Ascending aorta (tissue), 2 donors: ENCODE measurements around the gene ZFYVE9. TPM values are rescaled to one million over a fixed set of nuclear protein-coding genes. Genes with fewer than 3 reads are reported as not detected.
A peak's percentile ranks its signal among the peaks of the same experiment; 100 is the strongest.

ENCODE experiments used
- DNase-seq, 2 donors: peaks; one replicate each; pipeline ENCODE4 v3.0.0-alpha.2; 2019; ENCODE audit warnings: low spot score in 2 of 2
- H3K27ac ChIP-seq, 2 donors: fragments of 200-600 bp; sonication (generic); one replicate each; pipeline ENCODE4 v1.5.1; 2016 to 2017; ENCODE audit warnings: mild to moderate bottlenecking in 1 of 2
- H3K27me3 ChIP-seq: fragments of 200-600 bp; sonication (generic); one replicate; pipeline ENCODE4 v1.5.1; 2017
- H3K36me3 ChIP-seq, 2 donors: fragments of 200-600 bp; sonication (generic); one replicate each; pipeline ENCODE4 v1.5.1; 2016
- H3K4me1 ChIP-seq, 2 donors: fragments of 200-600 bp; sonication (generic); one replicate each; pipeline ENCODE4 v1.5.1; 2016 to 2017; ENCODE audit warnings: mild to moderate bottlenecking in 1 of 2
- H3K4me3 ChIP-seq, 2 donors: fragments of 200-600 bp; sonication (generic); one replicate each; pipeline ENCODE4 v1.5.1; 2016 to 2017; ENCODE audit warnings: mild to moderate bottlenecking in 1 of 2
- H3K9me3 ChIP-seq, 2 donors: fragments of 200-600 bp; sonication (generic); one replicate each; pipeline ENCODE4 v1.5.1; 2016
- CTCF ChIP-seq, 3 experiments: fragments of 200-600 bp in 2 of 3; fragments of 450-650 bp in 1 of 3; sonication (generic) in 2 of 3; IDR thresholded peaks; one replicate each; pipeline ENCODE4 v1.5.1; 2016 to 2019; ENCODE audit warnings: antibody characterized with exemption in 3 of 3, mild to moderate bottlenecking in 1 of 3, moderate library complexity in 1 of 3
- intact Hi-C: fragments of 100-400 bp; cut with DNase I; formaldehyde crosslinking; loops from one replicate; pipeline ENCODE4 v1.15.1; 2023
- total RNA-seq: library from RNA; depleted of rRNA; stranded (reverse); fragments of >200 nt; gene quantifications from one replicate; pipeline ENCODE4 v1.1.0, GENCODE V29; 2016

The ZFYVE9 gene
- total RNA-seq, 1 donor from 2014 or later = 8.1 TPM

GRCh38 chr1:52348704-52349300 lies 206.9 kb downstream of the ZFYVE9 start:
- H3K27me3 ChIP-seq = no peaks in the 10 kb centered on the region
- peaks cover 19 to 47% of the 10 kb centered on the region in 2 donors for H3K36me3 ChIP-seq
- no peaks in the 10 kb centered on the region for H3K9me3 ChIP-seq
- peak in 1 of 3 experiments; percentile 7 for TF ChIP-seq CTCF (IDR thresholded peaks at IDR 0.05)
- intact Hi-C loops = no loop called here
- DNase-seq = no peak
- no peaks in the 10 kb centered on the region for H3K4me1 ChIP-seq
- H3K27ac ChIP-seq = no peak overlapping the region
- no peak overlapping the region for H3K4me3 ChIP-seq

- no peaks in the 10 kb centered on the region for H3K9me3 ChIP-seq
- H3K27ac ChIP-seq = no peak overlapping the region
- no peak for DNase-seq
- peaks cover 57 to 69% of the 10 kb centered on the region in 2 donors for H3K36me3 ChIP-seq
- no peak for TF ChIP-seq CTCF (IDR thresholded peaks at IDR 0.05)
- no peaks in the 10 kb centered on the region for H3K4me1 ChIP-seq
- no peak overlapping the region for H3K4me3 ChIP-seq
- intact Hi-C loops = no loop called here
- H3K27me3 ChIP-seq = no peaks in the 10 kb centered on the region
Measured at GRCh38 chr1:52352690-52353089, 210.8 kb downstream of the ZFYVE9 start.

DNA sequence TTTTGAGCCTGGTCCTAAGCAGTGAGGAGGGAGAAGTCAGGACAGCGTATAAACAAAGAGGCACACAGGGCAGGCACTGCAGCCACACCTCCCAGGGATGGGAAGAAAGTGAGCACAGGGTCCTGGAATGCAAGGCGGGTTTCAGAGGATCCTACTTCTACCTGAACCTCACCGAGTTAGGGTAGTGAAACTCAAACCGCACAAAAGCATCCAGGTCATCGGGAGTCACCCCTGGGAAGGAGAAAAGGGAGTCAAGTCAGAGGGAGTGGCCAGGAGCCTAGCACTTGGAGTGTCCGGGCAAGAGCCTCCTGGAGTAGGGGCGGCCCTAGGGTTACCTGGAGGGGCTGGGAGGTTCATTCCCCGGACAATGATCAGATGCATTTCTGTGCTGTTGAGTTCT lies 213.5 kb downstream of the ZFYVE9 start:
- Histone ChIP-seq H3K36me3 (peaks cover 79 to 96% of the 10 kb centered on the region in 2 donors), H3K27me3 (no peaks in the 10 kb centered on the region), H3K27ac (no peak overlapping the region), H3K4me1 (no peaks in the 10 kb centered on the region), H3K9me3 (no peaks in the 10 kb centered on the region), H3K4me3 (no peak overlapping the region)
- intact Hi-C loops = no loop called here
- no peak for TF ChIP-seq CTCF (IDR thresholded peaks at IDR 0.05)
- no peak for DNase-seq

DNA sequence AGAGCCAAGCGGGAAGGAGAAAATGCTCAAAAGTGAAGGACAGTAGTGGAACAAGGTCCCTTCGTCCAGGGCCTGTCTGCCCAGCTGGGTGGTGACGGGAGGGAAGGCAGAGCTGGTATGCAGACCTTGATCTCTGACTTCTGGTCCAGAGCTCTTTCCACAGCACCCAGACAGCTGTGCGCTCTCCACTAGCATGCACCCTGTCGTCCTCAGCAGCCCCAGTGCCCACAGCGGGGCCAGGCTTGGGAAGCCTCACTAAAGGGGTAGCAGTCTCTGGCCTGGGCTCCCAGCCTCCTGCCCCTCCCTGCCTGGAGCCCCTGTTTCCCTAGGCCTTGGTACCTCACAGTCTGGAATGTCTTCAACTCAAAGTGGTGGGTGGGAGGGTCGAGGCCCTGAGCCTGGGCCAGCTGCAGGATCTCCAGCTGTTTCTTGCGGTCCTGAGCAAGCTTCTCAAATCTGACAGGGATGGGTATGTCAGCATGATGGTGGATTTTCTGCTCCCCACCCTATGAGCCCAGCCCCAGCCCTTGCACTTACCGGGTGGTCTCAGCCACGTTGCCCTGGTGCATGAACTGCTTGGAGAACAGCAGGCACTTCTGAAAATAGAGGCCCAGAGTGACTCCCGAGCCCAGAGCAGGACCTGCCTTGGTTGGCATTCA lies 214.1 kb downstream of the ZFYVE9 start:
- Histone ChIP-seq H3K4me3 (no peak overlapping the region), H3K36me3 (peaks cover 84 to 97% of the 10 kb centered on the region in 2 donors)

GRCh38 chr1:52356818-52357355 lies 215.0 kb downstream of the ZFYVE9 start:
- Histone ChIP-seq H3K27me3 (no peaks in the 10 kb centered on the region), H3K9me3 (no peaks in the 10 kb centered on the region), H3K27ac (no peak overlapping the region), H3K36me3 (peaks cover 92 to 97% of the 10 kb centered on the region in 2 donors), H3K4me3 (no peak overlapping the region), H3K4me1 (no peaks in the 10 kb centered on the region)
- intact Hi-C loops = no loop called here
- DNase-seq = no peak
- no peak for TF ChIP-seq CTCF (IDR thresholded peaks at IDR 0.05)

More for the DNA sequence above, 214.1 kb downstream of the ZFYVE9 start:
- Histone ChIP-seq H3K4me1 (no peaks in the 10 kb centered on the region), H3K9me3 (no peaks in the 10 kb centered on the region), H3K27me3 (no peaks in the 10 kb centered on the region), H3K27ac (no peak overlapping the region)
- DNase-seq = no peak
- TF ChIP-seq CTCF (IDR thresholded peaks at IDR 0.05) = no peak
- intact Hi-C loops = no loop called here
